H9 (cell line): ENCODE results near the gene SLC39A1. TPM values are rescaled to one million over a fixed set of nuclear protein-coding genes. Genes with fewer than 3 reads are reported as not detected.
"Not testable (repeated sequence)": the region's sequence is repeated elsewhere in the genome, so short reads cannot be mapped to it uniquely, and the experiment has no call there.

ENCODE experiments used
- DNase-seq: peaks from one replicate; pipeline ENCODE4 v3.0.0-alpha.2; 2017
- H2AFZ ChIP-seq: one replicate; pipeline ENCODE4 v1.6.1; 2013; ENCODE audit warnings: mild to moderate bottlenecking, low read length, control low read depth, moderate library complexity
- H2AK5ac ChIP-seq: 2 replicates; pipeline ENCODE4 v1.6.1; 2013; ENCODE audit warnings: low read length, control low read depth, mixed read lengths; ENCODE audit not compliant: insufficient read length
- H2BK120ac ChIP-seq: one replicate; pipeline ENCODE4 v1.6.1; 2013; ENCODE audit warnings: low read depth, mild to moderate bottlenecking, low read length, control low read depth, inconsistent platforms; ENCODE audit not compliant: poor library complexity, severe bottlenecking
- H2BK12ac ChIP-seq: 2 replicates; pipeline ENCODE4 v1.6.1; 2013; ENCODE audit warnings: low read length, control low read depth, mixed read lengths, low read depth; ENCODE audit not compliant: insufficient read length
- H2BK15ac ChIP-seq: 2 replicates; pipeline ENCODE4 v1.6.1; 2013; ENCODE audit warnings: low read depth, low read length, control low read depth
- H2BK20ac ChIP-seq: one replicate; pipeline ENCODE4 v1.6.1; 2013; ENCODE audit warnings: low read depth, mild to moderate bottlenecking, low read length, control low read depth, inconsistent platforms; ENCODE audit not compliant: poor library complexity, severe bottlenecking
- H2BK5ac ChIP-seq: 2 replicates; pipeline ENCODE4 v1.6.1; 2013; ENCODE audit warnings: low read length, control low read depth, mixed read lengths; ENCODE audit not compliant: insufficient read length
- H3K14ac ChIP-seq: 2 replicates; pipeline ENCODE4 v1.6.1; 2013; ENCODE audit warnings: low read length, control low read depth; ENCODE audit not compliant: insufficient read depth
- H3K18ac ChIP-seq: 2 replicates; pipeline ENCODE4 v1.6.1; 2013; ENCODE audit warnings: low read depth, mild to moderate bottlenecking, mixed read lengths, low read length, control low read depth; ENCODE audit not compliant: insufficient read length
- H3K23ac ChIP-seq: 2 replicates; pipeline ENCODE4 v1.6.1; 2013; ENCODE audit warnings: low read length, control low read depth, mixed read lengths, low read depth; ENCODE audit not compliant: insufficient read length
- H3K23me2 ChIP-seq: 2 replicates; pipeline ENCODE4 v1.6.1; 2013; ENCODE audit warnings: low read depth, mild to moderate bottlenecking, mixed read lengths, low read length, control low read depth; ENCODE audit not compliant: insufficient read length, poor library complexity, severe bottlenecking
- H3K27ac ChIP-seq: 2 replicates; pipeline ENCODE4 v1.5.1; 2013; ENCODE audit warnings: low read length, control low read depth, mixed read lengths, low read depth; ENCODE audit not compliant: insufficient read length
- H3K27me3 ChIP-seq: 2 replicates; pipeline ENCODE4 v1.6.1; 2013; ENCODE audit warnings: low read length, control low read depth, inconsistent platforms; ENCODE audit not compliant: insufficient read depth
- H3K4ac ChIP-seq: 2 replicates; pipeline ENCODE4 v1.6.1; 2013; ENCODE audit warnings: low read depth, mild to moderate bottlenecking, control low read depth, inconsistent platforms, low read length, moderate library complexity
- H3K4me1 ChIP-seq: 2 replicates; pipeline ENCODE4 v1.6.1; 2013; ENCODE audit warnings: low read length, control low read depth, inconsistent platforms; ENCODE audit not compliant: insufficient read depth
- H3K4me2 ChIP-seq: 2 replicates; pipeline ENCODE4 v1.6.1; 2013; ENCODE audit warnings: low read length, control low read depth, mixed read lengths; ENCODE audit not compliant: insufficient read length, insufficient read depth
- H3K56ac ChIP-seq: 2 replicates; pipeline ENCODE4 v1.6.1; 2013; ENCODE audit warnings: low read depth, mild to moderate bottlenecking, mixed read lengths, low read length, control low read depth; ENCODE audit not compliant: insufficient read length
- H3K79me1 ChIP-seq: 2 replicates; pipeline ENCODE4 v1.6.1; 2013; ENCODE audit warnings: low read depth, mild to moderate bottlenecking, moderate library complexity, low read length, control low read depth, inconsistent platforms; ENCODE audit not compliant: insufficient read depth, poor library complexity, severe bottlenecking
- H3K79me2 ChIP-seq: 2 replicates; pipeline ENCODE4 v1.6.1; 2013; ENCODE audit warnings: low read length, control low read depth, inconsistent platforms; ENCODE audit not compliant: insufficient read depth
- H3K9ac ChIP-seq: 2 replicates; pipeline ENCODE4 v1.6.1; 2013; ENCODE audit warnings: low read length, control low read depth, mixed read lengths; ENCODE audit not compliant: insufficient read length; ENCODE audit errors: extremely low read depth
- H3K9me3 ChIP-seq: one replicate; pipeline ENCODE4 v1.6.1; 2013; ENCODE audit warnings: low read depth, low read length, inconsistent platforms; ENCODE audit not compliant: control insufficient read depth
- H3T11ph ChIP-seq: one replicate; pipeline ENCODE4 v1.6.1; 2013; ENCODE audit warnings: mild to moderate bottlenecking, low read length, control low read depth, inconsistent platforms
- H4K20me1 ChIP-seq: one replicate; pipeline ENCODE4 v1.6.1; 2013; ENCODE audit not compliant: control insufficient read depth, insufficient read length, insufficient read depth
- H4K5ac ChIP-seq: 2 replicates; pipeline ENCODE4 v1.6.1; 2013; ENCODE audit warnings: low read depth, mild to moderate bottlenecking, mixed read lengths, low read length, control low read depth; ENCODE audit not compliant: insufficient read length
- H4K8ac ChIP-seq: replicated peaks from 2 replicates; pipeline ENCODE4 v1.6.1; 2013; ENCODE audit warnings: low read length, control low read depth, mixed read lengths, low read depth; ENCODE audit not compliant: insufficient read length
- H4K91ac ChIP-seq: 2 replicates; pipeline ENCODE4 v1.6.1; 2013; ENCODE audit warnings: low read depth, mild to moderate bottlenecking, moderate library complexity, mixed read lengths, low read length, control low read depth; ENCODE audit not compliant: insufficient read length
- H3K27ac Mint-ChIP-seq, 3 experiments: 2 replicates in 2 of 3; 3 replicates in 1 of 3; pipeline ENCODE4 v1.8.0; 2020 to 2021; ENCODE audit warnings: mixed read lengths in 3 of 3, mild to moderate bottlenecking in 1 of 3, moderate library complexity in 1 of 3
- H3K27me3 Mint-ChIP-seq: 2 replicates; pipeline ENCODE4 v1.8.0; 2021; ENCODE audit warnings: low read depth, mild to moderate bottlenecking, moderate library complexity, mixed read lengths
- H3K36me3 Mint-ChIP-seq, 3 experiments: 2 replicates in 2 of 3; 3 replicates in 1 of 3; pipeline ENCODE4 v1.8.0; 2020 to 2021; ENCODE audit warnings: low read depth in 3 of 3, mixed read lengths in 3 of 3; ENCODE audit not compliant: insufficient read depth in 1 of 3
- H3K4me1 Mint-ChIP-seq, 2 experiments: 2 replicates each; pipeline ENCODE4 v1.8.0; 2020; ENCODE audit warnings: mixed read lengths in 2 of 2
- H3K4me3 Mint-ChIP-seq, 2 experiments: 2 replicates in 1 of 2; 3 replicates in 1 of 2; pipeline ENCODE4 v1.8.0; 2020 to 2021; ENCODE audit warnings: mild to moderate bottlenecking in 2 of 2, mixed read lengths in 2 of 2, moderate library complexity in 1 of 2
- H3K9me3 Mint-ChIP-seq, 2 experiments: 2 replicates in 1 of 2; 3 replicates in 1 of 2; pipeline ENCODE4 v1.8.0; 2020; ENCODE audit warnings: mild to moderate bottlenecking in 2 of 2, mixed read lengths in 2 of 2, moderate library complexity in 1 of 2
- WGBS: extraction: QIAGEN DNeasy Blood & Tissue Kit; methylation state at CpG from one replicate; pipeline ENCODE4 v1.1.7; 2013; ENCODE audit warnings: missing lambda C conversion rate, low lambda C conversion rate, mixed read lengths; ENCODE audit not compliant: insufficient read length; ENCODE audit errors: extremely low coverage; 5-methylcytosine and 5-hydroxymethylcytosine counted together
- total RNA-seq: library from RNA; stranded (reverse); gene quantifications from 2 replicates; pipeline ENCODE4 v1.2.1, GENCODE V29; 2021
- TF ChIP-seq, protein P1 (sequence below): fragments of 200-600 bp; sonication (generic); conservative IDR thresholded peaks from 3 replicates; pipeline ENCODE4 v1.8.0; 2021; ENCODE audit warnings: antibody characterized with exemption, mild to moderate bottlenecking

Gene SLC39A1
- total RNA-seq, 1 experiment from 2014 or later = 161 TPM

DNA sequence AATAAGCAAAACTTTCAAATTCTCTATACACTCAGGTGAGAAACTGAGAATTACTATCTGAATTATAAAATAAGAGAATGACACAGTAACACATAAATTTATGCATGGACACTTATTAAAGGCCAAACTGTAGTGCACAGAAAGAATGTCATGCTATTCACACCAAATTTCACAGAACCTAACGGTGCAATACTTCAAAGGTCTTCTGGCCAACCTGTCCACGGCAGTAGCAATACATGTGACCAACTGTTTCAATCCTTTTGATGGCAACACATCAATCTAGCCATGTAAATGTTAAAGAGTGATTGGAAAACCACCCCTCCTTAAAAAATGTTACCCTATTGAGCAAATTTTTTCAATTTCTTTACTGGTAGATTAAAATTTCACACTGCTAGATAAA is 51.0 kb downstream of the SLC39A1 start:
- no CpG with 5 or more reads among the region's 2 CpGs for WGBS
- peaks cover 9% of the 10 kb centered on the region for H3K79me1 ChIP-seq
- H2BK120ac ChIP-seq = no peak overlapping the region
- H3K27me3 Mint-ChIP-seq = no peaks in the 10 kb centered on the region
- H3K4me1 ChIP-seq = no peaks in the 10 kb centered on the region
- no peak overlapping the region for H2BK15ac ChIP-seq
- no peak overlapping the region for H2BK12ac ChIP-seq
- H3K27me3 ChIP-seq = no peaks in the 10 kb centered on the region
- no peak overlapping the region for H3K23ac ChIP-seq
- H3T11ph ChIP-seq = no peak overlapping the region
- no peak for DNase-seq
- H3K23me2 ChIP-seq = no peaks in the 10 kb centered on the region
- no peak overlapping the region for H3K4me3 Mint-ChIP-seq
- H2BK20ac ChIP-seq = no peak overlapping the region
- H3K9ac ChIP-seq = no peak overlapping the region
- H3K4me1 Mint-ChIP-seq = no peaks in the 10 kb centered on the region
- H3K14ac ChIP-seq = no peak overlapping the region
- H3K79me2 ChIP-seq = peaks cover 23% of the 10 kb centered on the region; the same call in 1 of the 2 replicates
- H4K20me1 ChIP-seq = no peaks in the 10 kb centered on the region
- H4K91ac ChIP-seq = no peak overlapping the region
- no peak overlapping the region for H2AK5ac ChIP-seq
- no peak overlapping the region for H2BK5ac ChIP-seq
- H3K36me3 Mint-ChIP-seq = peaks cover 9 to 27% (median 23%) of the 10 kb centered on the region in 3 experiments
- no peaks in the 10 kb centered on the region; a peak in 1 of 5 replicates for H3K9me3 Mint-ChIP-seq
- H4K5ac ChIP-seq = no peak overlapping the region
- no peak overlapping the region for H2AFZ ChIP-seq
- no peak overlapping the region for H3K56ac ChIP-seq
- no peak overlapping the region for H3K27ac Mint-ChIP-seq
- no peak overlapping the region for H4K8ac ChIP-seq
- H3K18ac ChIP-seq = no peak overlapping the region
- H3K4ac ChIP-seq = no peak overlapping the region
- H3K9me3 ChIP-seq = no peaks in the 10 kb centered on the region
- no peak overlapping the region for H3K4me2 ChIP-seq
- TF ChIP-seq, protein P1, sequence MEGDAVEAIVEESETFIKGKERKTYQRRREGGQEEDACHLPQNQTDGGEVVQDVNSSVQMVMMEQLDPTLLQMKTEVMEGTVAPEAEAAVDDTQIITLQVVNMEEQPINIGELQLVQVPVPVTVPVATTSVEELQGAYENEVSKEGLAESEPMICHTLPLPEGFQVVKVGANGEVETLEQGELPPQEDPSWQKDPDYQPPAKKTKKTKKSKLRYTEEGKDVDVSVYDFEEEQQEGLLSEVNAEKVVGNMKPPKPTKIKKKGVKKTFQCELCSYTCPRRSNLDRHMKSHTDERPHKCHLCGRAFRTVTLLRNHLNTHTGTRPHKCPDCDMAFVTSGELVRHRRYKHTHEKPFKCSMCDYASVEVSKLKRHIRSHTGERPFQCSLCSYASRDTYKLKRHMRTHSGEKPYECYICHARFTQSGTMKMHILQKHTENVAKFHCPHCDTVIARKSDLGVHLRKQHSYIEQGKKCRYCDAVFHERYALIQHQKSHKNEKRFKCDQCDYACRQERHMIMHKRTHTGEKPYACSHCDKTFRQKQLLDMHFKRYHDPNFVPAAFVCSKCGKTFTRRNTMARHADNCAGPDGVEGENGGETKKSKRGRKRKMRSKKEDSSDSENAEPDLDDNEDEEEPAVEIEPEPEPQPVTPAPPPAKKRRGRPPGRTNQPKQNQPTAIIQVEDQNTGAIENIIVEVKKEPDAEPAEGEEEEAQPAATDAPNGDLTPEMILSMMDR = no peak
- H3K27ac ChIP-seq = no peak overlapping the region

DNA sequence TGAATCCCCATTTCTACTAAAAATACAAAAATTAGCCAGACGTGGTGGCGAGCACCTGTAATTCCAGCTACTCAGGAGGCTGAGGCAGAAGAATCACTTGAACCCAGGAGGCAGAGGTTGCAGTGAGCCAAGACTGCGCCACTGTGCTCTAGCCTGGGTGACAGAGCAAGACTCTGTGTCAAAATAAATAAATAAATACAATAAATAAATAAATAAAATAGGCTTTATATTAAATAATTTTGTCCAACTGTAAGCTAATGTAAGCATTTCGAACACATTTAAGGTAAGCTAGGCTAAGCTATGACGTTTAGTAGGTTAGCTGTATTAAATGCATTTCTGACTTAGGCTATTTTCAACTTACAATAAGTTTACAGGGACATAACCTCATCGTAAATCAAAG is 52.8 kb downstream of the SLC39A1 start:
- H4K20me1 ChIP-seq, H3T11ph ChIP-seq, H3K9me3 ChIP-seq, H3K4me2 ChIP-seq, H3K14ac ChIP-seq, H3K56ac ChIP-seq, H4K91ac ChIP-seq, H3K4ac ChIP-seq, H3K23me2 ChIP-seq, H3K27me3 ChIP-seq, H3K27ac ChIP-seq, H3K9me3 Mint-ChIP-seq, H2AFZ ChIP-seq, H3K4me1 Mint-ChIP-seq, H3K79me1 ChIP-seq, H3K23ac ChIP-seq, H3K4me3 Mint-ChIP-seq, H4K5ac ChIP-seq, H2BK20ac ChIP-seq, H2BK15ac ChIP-seq, DNase-seq, H3K18ac ChIP-seq, H2BK120ac ChIP-seq, H2BK12ac ChIP-seq, H3K9ac ChIP-seq, H3K4me1 ChIP-seq, H3K27me3 Mint-ChIP-seq, H4K8ac ChIP-seq, H2BK5ac ChIP-seq, H3K27ac Mint-ChIP-seq, H2AK5ac ChIP-seq: not testable (repeated sequence)
- H3K79me2 ChIP-seq = peaks cover 26% of the 10 kb centered on the region; the same call in 1 of the 2 replicates
- peaks cover 7 to 33% (median 27%) of the 10 kb centered on the region in 3 experiments for H3K36me3 Mint-ChIP-seq
- WGBS = no CpG with 5 or more reads among the region's 6 CpGs
